DND-41 (cell line): ENCODE data around the gene PID1.

Experiments
- ATAC-seq: fragments of 200-7000 bp; cut with Tn5 transposase; 3 replicates; pipeline ENCODE4 v1.9.1; 2021; ENCODE audit warnings: low read depth; ENCODE audit not compliant: insufficient read depth
- DNase-seq: peaks from one replicate; pipeline ENCODE4 v3.0.0-alpha.2; 2020
- H2AFZ ChIP-seq: 2 replicates; pipeline ENCODE4 v1.6.0; 2012; ENCODE audit warnings: low read depth, low read length
- H3K27ac ChIP-seq: 2 replicates; pipeline ENCODE4 v1.5.1; 2012; ENCODE audit warnings: low read length, inconsistent platforms
- H3K27me3 ChIP-seq: fragments of 200-600 bp; sonication (generic); 2 replicates; pipeline ENCODE4 v1.6.0; 2012; ENCODE audit warnings: low read length, mild to moderate bottlenecking, inconsistent platforms; ENCODE audit not compliant: insufficient read depth, poor library complexity
- H3K36me3 ChIP-seq: 2 replicates; pipeline ENCODE4 v1.5.1; 2012; ENCODE audit warnings: low read length, inconsistent platforms; ENCODE audit not compliant: insufficient read depth
- H3K4me1 ChIP-seq: 2 replicates; pipeline ENCODE4 v1.5.1; 2012; ENCODE audit warnings: mild to moderate bottlenecking, low read length; ENCODE audit not compliant: insufficient read depth
- H3K4me2 ChIP-seq: 2 replicates; pipeline ENCODE4 v1.6.0; 2012; ENCODE audit warnings: mild to moderate bottlenecking, moderate library complexity, low read length, inconsistent platforms; ENCODE audit not compliant: insufficient read depth
- H3K4me3 ChIP-seq, 2 experiments: fragments of 200-600 bp in 1 of 2; shearing (Covaris generic) in 1 of 2; 2 replicates each; pipeline ENCODE4 v1.5.1; 2012 to 2016; ENCODE audit warnings: inconsistent platforms in 2 of 2, low read length in 2 of 2, mild to moderate bottlenecking in 2 of 2, low read depth in 1 of 2, moderate library complexity in 1 of 2
- H3K79me2 ChIP-seq: 2 replicates; pipeline ENCODE4 v1.6.0; 2012; ENCODE audit warnings: low read length, inconsistent platforms; ENCODE audit not compliant: insufficient read depth
- H3K9ac ChIP-seq: 2 replicates; pipeline ENCODE4 v1.6.0; 2012; ENCODE audit warnings: low read depth, mild to moderate bottlenecking, inconsistent platforms, low read length, moderate library complexity
- H3K9me3 ChIP-seq: 2 replicates; pipeline ENCODE4 v1.5.1; 2012; ENCODE audit warnings: low read length, moderate library complexity, mild to moderate bottlenecking, inconsistent platforms; ENCODE audit not compliant: insufficient read depth, severe bottlenecking
- H4K20me1 ChIP-seq: 2 replicates; pipeline ENCODE4 v1.6.0; 2012; ENCODE audit warnings: low read length; ENCODE audit not compliant: insufficient read depth
- EZH2 ChIP-seq: IDR thresholded peaks from 3 replicates; pipeline ENCODE4 v1.6.1; 2012; ENCODE audit warnings: borderline replicate concordance, low read depth, mild to moderate bottlenecking, moderate library complexity, low read length, inconsistent platforms; ENCODE audit not compliant: severe bottlenecking
- TF ChIP-seq, protein P1 (sequence below): IDR thresholded peaks from 2 replicates; pipeline ENCODE4 v1.5.1; 2012; ENCODE audit warnings: borderline replicate concordance, low read length, moderate library complexity, mild to moderate bottlenecking; ENCODE audit not compliant: poor library complexity, severe bottlenecking; ENCODE audit errors: extremely low read depth

PID1 gene

DNA sequence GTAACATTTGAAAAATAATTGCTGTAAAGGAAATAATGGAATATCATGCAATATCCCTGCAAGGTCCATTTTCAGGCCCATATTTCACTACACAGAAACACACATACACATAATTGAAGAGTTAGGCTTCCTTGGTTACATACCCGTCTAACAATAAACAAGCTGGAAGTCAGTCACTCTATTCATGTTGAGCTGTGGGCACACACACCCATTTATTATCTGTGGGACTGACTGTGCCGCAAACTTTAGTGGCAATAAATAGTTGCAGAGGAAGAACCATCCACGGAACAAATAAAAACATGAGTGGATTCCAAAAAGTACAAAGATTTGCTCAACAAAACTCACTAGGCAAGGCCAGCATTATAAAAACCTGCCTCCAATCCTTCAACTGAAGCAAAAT is 24.8 kb downstream of the PID1 start:
- H3K36me3 ChIP-seq, result no peaks in the 10 kb centered on the region
- DNase-seq (no peak), ATAC-seq (no peak)
- H3K27me3 ChIP-seq, result no peaks in the 10 kb centered on the region
- H2AFZ ChIP-seq, result no peak overlapping the region
- H3K79me2 ChIP-seq, result no peaks in the 10 kb centered on the region
- no peaks in the 10 kb centered on the region for H3K4me1 ChIP-seq
- no peak for TF ChIP-seq EZH2
- TF ChIP-seq, protein P1, sequence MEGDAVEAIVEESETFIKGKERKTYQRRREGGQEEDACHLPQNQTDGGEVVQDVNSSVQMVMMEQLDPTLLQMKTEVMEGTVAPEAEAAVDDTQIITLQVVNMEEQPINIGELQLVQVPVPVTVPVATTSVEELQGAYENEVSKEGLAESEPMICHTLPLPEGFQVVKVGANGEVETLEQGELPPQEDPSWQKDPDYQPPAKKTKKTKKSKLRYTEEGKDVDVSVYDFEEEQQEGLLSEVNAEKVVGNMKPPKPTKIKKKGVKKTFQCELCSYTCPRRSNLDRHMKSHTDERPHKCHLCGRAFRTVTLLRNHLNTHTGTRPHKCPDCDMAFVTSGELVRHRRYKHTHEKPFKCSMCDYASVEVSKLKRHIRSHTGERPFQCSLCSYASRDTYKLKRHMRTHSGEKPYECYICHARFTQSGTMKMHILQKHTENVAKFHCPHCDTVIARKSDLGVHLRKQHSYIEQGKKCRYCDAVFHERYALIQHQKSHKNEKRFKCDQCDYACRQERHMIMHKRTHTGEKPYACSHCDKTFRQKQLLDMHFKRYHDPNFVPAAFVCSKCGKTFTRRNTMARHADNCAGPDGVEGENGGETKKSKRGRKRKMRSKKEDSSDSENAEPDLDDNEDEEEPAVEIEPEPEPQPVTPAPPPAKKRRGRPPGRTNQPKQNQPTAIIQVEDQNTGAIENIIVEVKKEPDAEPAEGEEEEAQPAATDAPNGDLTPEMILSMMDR, result no peak
- no peak overlapping the region for H3K4me2 ChIP-seq
- no peak overlapping the region for H3K27ac ChIP-seq
- no peak overlapping the region for H3K4me3 ChIP-seq
- no peaks in the 10 kb centered on the region for H4K20me1 ChIP-seq
- no peak overlapping the region for H3K9ac ChIP-seq
- peaks cover 2% of the 10 kb centered on the region for H3K9me3 ChIP-seq

- no peak overlapping the region for H3K4me3 ChIP-seq
- DNase-seq, result no peak
- H3K9ac ChIP-seq, result no peak overlapping the region
- TF ChIP-seq EZH2, result no peak
- TF ChIP-seq, protein P1, result no peak
- no peaks in the 10 kb centered on the region for H3K36me3 ChIP-seq
- no peaks in the 10 kb centered on the region for H3K4me1 ChIP-seq
- no peak overlapping the region for H3K4me2 ChIP-seq
- ATAC-seq, result no peak
- H4K20me1 ChIP-seq, result no peaks in the 10 kb centered on the region
- H3K27me3 ChIP-seq, result no peaks in the 10 kb centered on the region
- H2AFZ ChIP-seq, result no peak overlapping the region
- peaks cover 2% of the 10 kb centered on the region for H3K9me3 ChIP-seq
- H3K27ac ChIP-seq, result no peak overlapping the region
- H3K79me2 ChIP-seq, result no peaks in the 10 kb centered on the region
Measured at GRCh38 chr2:229244975-229245374, 26.1 kb downstream of the PID1 start.

- Histone ChIP-seq H3K27ac (no peak overlapping the region), H2AFZ (no peak overlapping the region), H3K9ac (no peak overlapping the region), H4K20me1 (no peaks in the 10 kb centered on the region), H3K36me3 (no peaks in the 10 kb centered on the region), H3K4me2 (no peak overlapping the region), H3K9me3 (peaks cover 2% of the 10 kb centered on the region), H3K79me2 (no peaks in the 10 kb centered on the region), H3K4me3 (no peak overlapping the region), H3K4me1 (no peaks in the 10 kb centered on the region), H3K27me3 (no peaks in the 10 kb centered on the region)
- ATAC-seq (no peak), DNase-seq (no peak)
- TF ChIP-seq, protein P1, result no peak
- TF ChIP-seq EZH2, result no peak
Measured at GRCh38 chr2:229243890-229244560, 27.1 kb downstream of the PID1 start.

DNA sequence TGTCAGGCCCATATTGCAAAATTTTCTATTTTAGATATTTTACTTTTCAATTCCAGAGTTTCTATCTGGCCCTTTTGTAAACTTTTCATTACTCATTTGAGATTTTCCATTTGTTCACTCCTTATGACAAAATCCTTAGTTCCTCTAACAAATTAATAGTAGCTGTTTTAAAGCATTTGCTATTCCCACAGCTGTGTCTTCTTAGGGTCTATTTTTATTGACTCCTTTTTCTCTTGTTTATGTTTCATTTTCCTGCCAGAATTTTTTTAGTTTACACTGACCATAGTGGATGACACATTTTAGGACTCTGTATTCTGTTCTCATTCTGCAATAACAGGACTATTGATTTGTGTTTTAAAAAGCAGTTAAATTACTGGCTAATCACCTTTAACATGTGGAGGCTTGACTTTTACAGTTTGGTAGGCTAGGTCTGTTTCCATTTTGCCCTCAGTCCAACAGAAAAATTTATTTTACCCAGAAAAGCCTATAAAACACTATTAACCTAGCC is 30.0 kb downstream of the PID1 start:
- DNase-seq, result no peak
- Histone ChIP-seq H2AFZ (no peak overlapping the region), H3K27me3 (no peaks in the 10 kb centered on the region), H3K4me2 (no peak overlapping the region), H3K9ac (no peak overlapping the region), H3K27ac (no peak overlapping the region), H4K20me1 (no peaks in the 10 kb centered on the region), H3K9me3 (peaks cover 2% of the 10 kb centered on the region), H3K4me1 (no peaks in the 10 kb centered on the region), H3K4me3 (no peak overlapping the region), H3K36me3 (no peaks in the 10 kb centered on the region), H3K79me2 (no peaks in the 10 kb centered on the region)
- TF ChIP-seq, protein P1, result no peak
- no peak for TF ChIP-seq EZH2
- no peak for ATAC-seq
